ENCODE measurements around the gene SMAD3.
A peak's percentile ranks its signal among the peaks of the same experiment; 100 is the strongest.
"Not testable (repeated sequence)": the region's sequence is repeated elsewhere in the genome, so short reads cannot be mapped to it uniquely, and the experiment has no call there.

The SMAD3 gene

GRCh38 chr15:67063689-67064606 lies 1.5 kb upstream of the SMAD3 start:
- DNase-seq: no peak

- DNase-seq: no peak
Measured at GRCh38 chr15:67064607-67065530, 533 bp upstream of the SMAD3 start.

- DNase-seq: no peak
Measured at GRCh38 chr15:67066041-67066958, 898 bp downstream of the SMAD3 start.

GRCh38 chr15:67066959-67067853 lies 1.8 kb downstream of the SMAD3 start:
- no peak for DNase-seq

GRCh38 chr15:67067930-67068551 lies 2.6 kb downstream of the SMAD3 start:
- DNase-seq: no peak

- DNase-seq: no peak
Measured at GRCh38 chr15:67068710-67069400, 3.5 kb downstream of the SMAD3 start.

- no peak for DNase-seq
Measured at GRCh38 chr15:67070150-67070549, 4.7 kb downstream of the SMAD3 start.

- no peak for DNase-seq
Measured at GRCh38 chr15:67070892-67071664, 5.7 kb downstream of the SMAD3 start.

GRCh38 chr15:67072442-67072841 lies 7.0 kb downstream of the SMAD3 start:
- no peak for DNase-seq

- no peak for DNase-seq
Measured at GRCh38 chr15:67072958-67073357, 7.6 kb downstream of the SMAD3 start.

- DNase-seq: no peak
Measured at GRCh38 chr15:67074886-67075229, 9.5 kb downstream of the SMAD3 start.

GRCh38 chr15:67075555-67076135 lies 10.2 kb downstream of the SMAD3 start:
- not testable (repeated sequence) for DNase-seq

GRCh38 chr15:67076147-67076843 lies 10.9 kb downstream of the SMAD3 start:
- no peak for DNase-seq

- no peak for DNase-seq
Measured at GRCh38 chr15:67077641-67078215, 12.3 kb downstream of the SMAD3 start.

- no peak for DNase-seq
Measured at GRCh38 chr15:67079361-67079760, 14.0 kb downstream of the SMAD3 start.

- DNase-seq: no peak
Measured at GRCh38 chr15:67080118-67080899, 14.9 kb downstream of the SMAD3 start.

- peak; percentile 95 for DNase-seq
Measured at GRCh38 chr15:67080900-67081431, 15.6 kb downstream of the SMAD3 start.
